Smooth muscle cell (in vitro differentiated cells): Measurements from ENCODE around the gene ATP6V1G1. TPM values are rescaled to one million over a fixed set of nuclear protein-coding genes. Genes with fewer than 3 reads are reported as not detected.

ENCODE experiments used
- DNase-seq: peaks from one replicate; lab custom pipeline; 2025; ENCODE audit not compliant: unreplicated experiment; lab: John Stamatoyannopoulos, UW
- H2AFZ ChIP-seq: fragments of 200-600 bp; sonication (generic); 2 replicates; pipeline ENCODE4 v1.6.0; 2016; ENCODE audit warnings: antibody characterized with exemption, low read depth, mild to moderate bottlenecking
- H3F3A ChIP-seq: fragments of 200-600 bp; sonication (generic); 2 replicates; pipeline ENCODE4 v1.6.0; 2017; ENCODE audit warnings: antibody characterized with exemption, low read depth
- H3K27ac ChIP-seq: fragments of 200-600 bp; sonication (generic); 2 replicates; pipeline ENCODE4 v1.5.1; 2016; ENCODE audit warnings: low read depth, mild to moderate bottlenecking
- H3K27me3 ChIP-seq: fragments of 200-600 bp; sonication (generic); 2 replicates; pipeline ENCODE4 v1.6.1; 2016; ENCODE audit warnings: low read depth, mild to moderate bottlenecking
- H3K36me3 ChIP-seq: fragments of 200-600 bp; sonication (generic); 2 replicates; pipeline ENCODE4 v1.5.1; 2016; ENCODE audit warnings: low read depth
- H3K4me1 ChIP-seq: fragments of 200-600 bp; sonication (generic); 2 replicates; pipeline ENCODE4 v1.5.1; 2016; ENCODE audit warnings: low read depth
- H3K4me2 ChIP-seq: fragments of 200-600 bp; sonication (generic); 2 replicates; pipeline ENCODE4 v1.6.0; 2016; ENCODE audit warnings: mild to moderate bottlenecking
- H3K4me3 ChIP-seq: fragments of 200-600 bp; sonication (generic); 2 replicates; pipeline ENCODE4 v1.5.1; 2016; ENCODE audit warnings: mild to moderate bottlenecking
- H3K79me2 ChIP-seq: fragments of 200-600 bp; sonication (generic); 2 replicates; pipeline ENCODE4 v1.6.0; 2016; ENCODE audit warnings: low read depth, mild to moderate bottlenecking
- H3K9ac ChIP-seq: fragments of 200-600 bp; sonication (generic); 2 replicates; pipeline ENCODE4 v1.6.0; 2016; ENCODE audit warnings: low read depth
- H3K9me3 ChIP-seq: fragments of 200-600 bp; sonication (generic); replicated peaks from 2 replicates; pipeline ENCODE4 v1.5.1; 2016; ENCODE audit warnings: low read depth
- H4K20me1 ChIP-seq: fragments of 200-600 bp; sonication (generic); 2 replicates; pipeline ENCODE4 v1.6.0; 2016; ENCODE audit warnings: low read depth
- CTCF ChIP-seq: fragments of 200-600 bp; sonication (generic); IDR thresholded peaks from 2 replicates; pipeline ENCODE4 v1.5.1; 2017; ENCODE audit warnings: borderline replicate concordance, mild to moderate bottlenecking, antibody characterized with exemption; ENCODE audit not compliant: insufficient read depth, poor library complexity, severe bottlenecking
- WGBS: methylation state at CpG from one replicate; pipeline ENCODE4 v1.1.7; 2016; ENCODE audit warnings: low lambda C conversion rate; 5-methylcytosine and 5-hydroxymethylcytosine counted together
- polyA plus RNA-seq: library from polyadenylated mRNA; unstranded; fragments of >200 nt; fragmentation: Nextera tagmentation; extraction: Ambion mirVana; gene quantifications from 2 replicates; pipeline ENCODE4 v1.2.1, GENCODE V29; 2016
- total RNA-seq: library from RNA; depleted of rRNA; stranded (reverse); fragments of >200 nt; gene quantifications from 2 replicates; pipeline ENCODE4 v1.2.3, GENCODE V29; 2014

The ATP6V1G1 gene
- total and polyA plus RNA-seq, 2 experiments from 2014 or later, result 340 to 400 TPM

GRCh38 chr9:114580609-114581193 lies 6.9 kb upstream of the ATP6V1G1 start:
- Histone ChIP-seq H3K9ac (no peak overlapping the region), H3K4me1 (no peaks in the 10 kb centered on the region), H3K27me3 (no peaks in the 10 kb centered on the region), H3F3A (no peaks in the 10 kb centered on the region), H4K20me1 (no peaks in the 10 kb centered on the region), H3K4me3 (no peak overlapping the region), H3K4me2 (no peak overlapping the region), H2AFZ (no peak overlapping the region), H3K36me3 (no peaks in the 10 kb centered on the region), H3K27ac (peak overlapping the region; percentile 74), H3K79me2 (no peaks in the 10 kb centered on the region), H3K9me3 (no peaks in the 10 kb centered on the region)
- DNase-seq, result no peak
- no peak for TF ChIP-seq CTCF
- 89% methylated on average over 2 of the region's 2 CpGs for WGBS

DNA sequence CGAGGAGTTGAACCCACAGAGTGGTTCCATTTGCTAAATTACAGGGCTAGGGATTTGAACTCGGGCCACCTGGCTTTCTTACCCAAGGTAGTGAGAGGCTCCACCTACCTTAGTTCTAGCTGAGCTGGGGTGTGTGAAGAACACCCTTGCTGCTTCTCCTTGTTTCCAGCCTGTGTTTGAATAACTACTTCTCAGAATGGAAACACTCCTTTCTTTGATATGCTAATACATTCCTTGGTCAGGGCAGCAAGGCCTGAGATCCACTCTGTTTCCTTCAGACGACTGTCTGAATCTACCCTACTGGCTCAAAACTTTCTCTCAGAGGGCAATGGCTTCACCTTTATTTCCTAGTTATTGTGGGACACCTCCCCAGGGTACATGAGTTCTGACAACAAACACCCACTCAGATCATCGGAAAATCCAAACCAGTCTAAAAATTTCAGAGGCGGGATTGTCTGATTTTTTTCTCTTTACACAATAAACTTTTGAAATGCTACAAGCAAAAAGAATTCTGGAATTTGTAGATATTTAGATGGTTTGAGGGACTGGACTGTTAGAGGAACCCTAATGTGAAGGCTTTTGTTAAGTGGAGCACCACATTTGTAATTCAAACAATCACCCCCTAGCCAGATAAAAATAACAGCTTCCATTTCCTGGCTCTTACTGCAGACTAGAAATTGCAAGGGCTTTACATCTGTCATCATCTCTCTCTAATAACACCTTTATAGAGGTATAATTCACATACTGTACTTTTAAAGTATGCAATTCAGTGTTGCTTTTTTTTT lies 4.0 kb upstream of the ATP6V1G1 start:
- Histone ChIP-seq H2AFZ (peak overlapping the region; percentile 14), H3K4me1 (peaks cover 1% of the 10 kb centered on the region), H3K9me3 (no peaks in the 10 kb centered on the region), H3K4me3 (no peak overlapping the region), H3K9ac (no peak overlapping the region), H3F3A (no peaks in the 10 kb centered on the region), H3K36me3 (no peaks in the 10 kb centered on the region), H3K27ac (no peak overlapping the region), H3K79me2 (peaks cover 10% of the 10 kb centered on the region), H3K4me2 (no peak overlapping the region), H3K27me3 (no peaks in the 10 kb centered on the region), H4K20me1 (peaks cover 6% of the 10 kb centered on the region)
- no peak for TF ChIP-seq CTCF
- no peak for DNase-seq
- WGBS, result 48% methylated on average over 5 of the region's 5 CpGs

- no peak for DNase-seq
- H3K79me2 ChIP-seq, result peaks cover 57% of the 10 kb centered on the region
- 8% methylated on average over 12 of the region's 12 CpGs for WGBS
These were observed 641 bp downstream of the ATP6V1G1 start for GRCh38 chr9:114588210-114588609.

More at GRCh38 chr9:114588210-114588609, 641 bp downstream of the ATP6V1G1 start:
- Histone ChIP-seq H4K20me1 (peaks cover 52% of the 10 kb centered on the region), H3K4me2 (peak overlapping the region; percentile 95), H3K27ac (peak overlapping the region; percentile 98), H3K9me3 (no peaks in the 10 kb centered on the region), H3K27me3 (no peaks in the 10 kb centered on the region), H3K9ac (peak overlapping the region; percentile 99), H3K4me1 (peaks cover 13% of the 10 kb centered on the region), H3F3A (no peaks in the 10 kb centered on the region), H3K36me3 (no peaks in the 10 kb centered on the region), H3K4me3 (peak overlapping the region; percentile 96), H2AFZ (peak overlapping the region; percentile 57)
- TF ChIP-seq CTCF, result no peak
